Measurements from ENCODE around the gene LGSN. TPM values are rescaled to one million over a fixed set of nuclear protein-coding genes. Genes with fewer than 3 reads are reported as not detected.

Gene LGSN
- total RNA-seq, 1 donor from 2014 or later = not detected

GRCh38 chr6:63272397-63272796 is 47.4 kb downstream of the LGSN start:
- H3K4me1 ChIP-seq = no peaks in the 10 kb centered on the region
- DNase-seq (ENCODE audit: extremely low spot score in 2 of 2) = no peak
- no peaks in the 10 kb centered on the region for H3K36me3 ChIP-seq
- intact Hi-C loops (cut with DNase I) = no loop called here
- TF ChIP-seq POLR2A (IDR thresholded peaks at IDR 0.05) = no peak
- no peak for TF ChIP-seq CTCF (IDR thresholded peaks at IDR 0.05)
- no peak for TF ChIP-seq POLR2AphosphoS5 (IDR thresholded peaks at IDR 0.05; ENCODE audit: insufficient read depth in 1 of 2, low read depth in 1 of 2)
- no peak overlapping the region for H3K27ac ChIP-seq
- no peak overlapping the region for H3K4me3 ChIP-seq
- H3K9me3 ChIP-seq = no peaks in the 10 kb centered on the region
- no peaks in the 10 kb centered on the region for H3K27me3 ChIP-seq

- intact Hi-C loops (cut with DNase I) = no loop called here
- DNase-seq (ENCODE audit: extremely low spot score in 2 of 2) = no peak
These were observed 50.3 kb downstream of the LGSN start for GRCh38 chr6:63269470-63269869.

GRCh38 chr6:63268574-63268973 is 51.2 kb downstream of the LGSN start:
- DNase-seq (ENCODE audit: extremely low spot score in 2 of 2) = no peak
- no peak for TF ChIP-seq POLR2AphosphoS5 (IDR thresholded peaks at IDR 0.05; ENCODE audit: insufficient read depth in 1 of 2, low read depth in 1 of 2)
- no peak for TF ChIP-seq CTCF (IDR thresholded peaks at IDR 0.05)
- TF ChIP-seq POLR2A (IDR thresholded peaks at IDR 0.05) = no peak
- Histone ChIP-seq H3K27me3 (no peaks in the 10 kb centered on the region), H3K36me3 (no peaks in the 10 kb centered on the region), H3K4me1 (no peaks in the 10 kb centered on the region), H3K27ac (no peak overlapping the region), H3K4me3 (no peak overlapping the region), H3K9me3 (no peaks in the 10 kb centered on the region)
- intact Hi-C loops (cut with DNase I) = no loop called here

More at GRCh38 chr6:63269470-63269869, 50.3 kb downstream of the LGSN start:
- TF ChIP-seq CTCF (IDR thresholded peaks at IDR 0.05) = no peak
- TF ChIP-seq POLR2AphosphoS5 (IDR thresholded peaks at IDR 0.05; ENCODE audit: insufficient read depth in 1 of 2, low read depth in 1 of 2) = no peak
- TF ChIP-seq POLR2A (IDR thresholded peaks at IDR 0.05) = no peak
- Histone ChIP-seq H3K9me3 (no peaks in the 10 kb centered on the region), H3K27ac (no peak overlapping the region), H3K27me3 (no peaks in the 10 kb centered on the region), H3K4me1 (no peaks in the 10 kb centered on the region), H3K4me3 (no peak overlapping the region), H3K36me3 (no peaks in the 10 kb centered on the region)

- intact Hi-C loops (cut with DNase I) = no loop called here
- Histone ChIP-seq H3K4me1 (no peaks in the 10 kb centered on the region), H3K27me3 (no peaks in the 10 kb centered on the region), H3K27ac (no peak overlapping the region), H3K9me3 (no peaks in the 10 kb centered on the region), H3K36me3 (no peaks in the 10 kb centered on the region), H3K4me3 (no peak overlapping the region)
- TF ChIP-seq POLR2A (IDR thresholded peaks at IDR 0.05) = no peak
- TF ChIP-seq POLR2AphosphoS5 (IDR thresholded peaks at IDR 0.05; ENCODE audit: insufficient read depth in 1 of 2, low read depth in 1 of 2) = no peak
- no peak for TF ChIP-seq CTCF (IDR thresholded peaks at IDR 0.05)
- DNase-seq (ENCODE audit: extremely low spot score in 2 of 2) = no peak
These were observed 52.0 kb downstream of the LGSN start for GRCh38 chr6:63267828-63268227.

GRCh38 chr6:63267046-63267445 is 52.7 kb downstream of the LGSN start:
- TF ChIP-seq POLR2A (IDR thresholded peaks at IDR 0.05) (no peak), POLR2AphosphoS5 (IDR thresholded peaks at IDR 0.05; ENCODE audit: insufficient read depth in 1 of 2, low read depth in 1 of 2) (no peak), CTCF (IDR thresholded peaks at IDR 0.05) (no peak)
- no peak for DNase-seq (ENCODE audit: extremely low spot score in 2 of 2)
- no peak overlapping the region for H3K27ac ChIP-seq
- H3K36me3 ChIP-seq = no peaks in the 10 kb centered on the region
- H3K4me3 ChIP-seq = no peak overlapping the region
- intact Hi-C loops (cut with DNase I) = no loop called here
- H3K9me3 ChIP-seq = no peaks in the 10 kb centered on the region
- H3K27me3 ChIP-seq = no peaks in the 10 kb centered on the region
- H3K4me1 ChIP-seq = no peaks in the 10 kb centered on the region
